HG03045 (cell line): ENCODE results near the gene MED9.
"Not testable (repeated sequence)": the region's sequence is repeated elsewhere in the genome, so short reads cannot be mapped to it uniquely, and the experiment has no call there.

ENCODE experiments used
- ATAC-seq: cut with Tn5 transposase; IDR thresholded peaks from one replicate; pipeline ENCODE4 v1.9.1; 2021; ENCODE audit warnings: mild to moderate bottlenecking, moderate library complexity; ENCODE audit not compliant: unreplicated experiment

The MED9 gene

GRCh38 chr17:17476865-17477467 lies at the start of gene MED9:
Gene MED9 (plus strand): TSS chr17:17477000. CDS start chr17:17477042, 42 bp downstream.
- ATAC-seq, result peak; percentile 70

GRCh38 chr17:17429222-17429621 lies 47.6 kb upstream of the MED9 start:
- no peak for ATAC-seq

GRCh38 chr17:17430924-17431323 lies 45.9 kb upstream of the MED9 start:
- not testable (repeated sequence) for ATAC-seq

GRCh38 chr17:17431605-17432004 lies 45.2 kb upstream of the MED9 start:
- no peak for ATAC-seq

GRCh38 chr17:17433000-17433703 lies 43.6 kb upstream of the MED9 start:
- no peak for ATAC-seq

- ATAC-seq, result no peak
These were observed 42.3 kb upstream of the MED9 start for GRCh38 chr17:17434477-17434876.

GRCh38 chr17:17435323-17435722 lies 41.5 kb upstream of the MED9 start:
- no peak for ATAC-seq

- no peak for ATAC-seq
These were observed 39.3 kb upstream of the MED9 start for GRCh38 chr17:17437461-17437860.

GRCh38 chr17:17437893-17438292 lies 38.9 kb upstream of the MED9 start:
- ATAC-seq, result no peak

- ATAC-seq, result no peak
These were observed 36.6 kb upstream of the MED9 start for GRCh38 chr17:17440010-17440843.

GRCh38 chr17:17440938-17441675 lies 35.7 kb upstream of the MED9 start:
- no peak for ATAC-seq

GRCh38 chr17:17443173-17443572 lies 33.6 kb upstream of the MED9 start:
- no peak for ATAC-seq

- ATAC-seq, result no peak
These were observed 31.4 kb upstream of the MED9 start for GRCh38 chr17:17445296-17445924.

GRCh38 chr17:17445925-17446665 lies 30.7 kb upstream of the MED9 start:
- no peak for ATAC-seq

GRCh38 chr17:17446666-17447155 lies 30.1 kb upstream of the MED9 start:
- no peak for ATAC-seq

- no peak for ATAC-seq
These were observed 29.5 kb upstream of the MED9 start for GRCh38 chr17:17447264-17447663.

- no peak for ATAC-seq
These were observed 28.7 kb upstream of the MED9 start for GRCh38 chr17:17448076-17448475.

- no peak for ATAC-seq
These were observed 28.1 kb upstream of the MED9 start for GRCh38 chr17:17448723-17449122.

GRCh38 chr17:17453088-17453487 lies 23.7 kb upstream of the MED9 start:
- ATAC-seq, result no peak

GRCh38 chr17:17454276-17454675 lies 22.5 kb upstream of the MED9 start:
- no peak for ATAC-seq
